Dermis blood vessel endothelial cell (primary cell): ENCODE results near the gene ZNF835. TPM values are rescaled to one million over a fixed set of nuclear protein-coding genes. Genes with fewer than 3 reads are reported as not detected.

Experiments
- DNase-seq: peaks from one replicate; pipeline ENCODE4 v3.0.0; 2010
- total RNA-seq: library from RNA; depleted of rRNA; stranded (reverse); fragments of >200 nt; gene quantifications from 2 replicates; pipeline ENCODE4 v1.2.3, GENCODE V29; 2014

ZNF835 gene
- total RNA-seq, 1 donor from 2014 or later = 0.68 TPM

DNA sequence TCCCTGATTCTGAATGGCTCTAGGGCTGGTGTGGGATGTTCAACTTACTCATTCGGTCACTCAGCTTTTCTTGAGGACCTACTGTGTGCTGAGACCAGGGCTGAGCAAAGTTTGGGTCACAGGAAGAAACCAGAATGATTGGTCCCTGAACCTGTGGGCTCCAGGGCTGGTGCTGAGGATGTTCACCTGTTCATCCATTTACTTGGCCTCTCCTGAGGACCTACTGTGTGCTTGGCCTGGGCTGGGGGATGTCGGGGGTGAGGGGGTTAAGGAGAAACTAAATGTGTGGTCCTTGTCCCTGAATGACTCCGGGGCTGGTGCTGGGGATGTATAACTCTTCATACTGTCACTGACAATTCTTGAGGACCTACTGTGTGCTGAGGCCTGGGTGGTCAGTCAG is 10.3 kb downstream of the ZNF835 start:
- DNase-seq = no peak

- no peak for DNase-seq
Observed at GRCh38 chr19:56660381-56661107, 11.0 kb downstream of the ZNF835 start.

DNA sequence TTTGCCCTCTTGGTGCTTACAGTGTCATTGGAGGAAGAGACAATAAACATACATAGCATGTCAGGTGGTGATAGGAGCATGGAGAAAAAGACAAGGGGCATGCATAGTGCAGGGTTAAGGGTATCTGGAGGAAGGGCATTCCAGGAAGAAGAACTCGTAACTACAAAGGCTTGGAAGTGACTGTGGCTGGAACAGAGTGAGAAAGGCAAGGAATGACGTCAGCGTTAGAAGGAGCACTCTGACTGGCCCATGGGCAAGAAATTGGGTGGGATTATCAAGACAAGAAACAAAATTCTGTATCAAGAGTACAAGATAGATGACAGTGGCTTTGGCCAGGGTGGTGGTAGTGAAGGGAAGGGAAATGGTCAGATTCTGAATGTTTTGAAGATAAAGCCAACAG is 17.4 kb downstream of the ZNF835 start:
- no peak for DNase-seq

DNA sequence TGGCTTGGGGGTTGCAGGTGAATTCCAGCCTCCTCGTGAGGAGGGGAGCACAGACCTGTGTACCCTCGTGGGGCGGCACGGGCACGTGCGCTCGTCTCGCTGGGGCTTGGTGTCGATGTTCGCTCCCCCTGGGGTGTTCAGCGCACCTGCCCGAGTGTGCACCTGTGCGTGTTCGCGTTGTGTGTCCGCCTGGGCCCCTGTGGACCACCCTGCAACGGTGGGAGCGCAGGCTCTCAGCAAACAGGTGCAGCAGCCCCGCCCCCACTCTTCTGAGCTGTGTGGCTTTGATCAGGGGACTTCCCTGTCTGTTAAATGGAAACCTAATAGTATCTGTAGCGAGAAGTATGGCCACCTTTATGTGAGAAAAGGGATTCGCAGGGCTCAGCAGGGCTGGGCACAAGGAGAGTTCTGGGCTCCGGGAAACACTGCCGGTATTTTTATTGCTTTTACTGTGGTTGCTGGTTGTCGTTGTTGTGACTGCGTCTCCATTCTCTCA is 28.0 kb downstream of the ZNF835 start:
- no peak for DNase-seq

DNA sequence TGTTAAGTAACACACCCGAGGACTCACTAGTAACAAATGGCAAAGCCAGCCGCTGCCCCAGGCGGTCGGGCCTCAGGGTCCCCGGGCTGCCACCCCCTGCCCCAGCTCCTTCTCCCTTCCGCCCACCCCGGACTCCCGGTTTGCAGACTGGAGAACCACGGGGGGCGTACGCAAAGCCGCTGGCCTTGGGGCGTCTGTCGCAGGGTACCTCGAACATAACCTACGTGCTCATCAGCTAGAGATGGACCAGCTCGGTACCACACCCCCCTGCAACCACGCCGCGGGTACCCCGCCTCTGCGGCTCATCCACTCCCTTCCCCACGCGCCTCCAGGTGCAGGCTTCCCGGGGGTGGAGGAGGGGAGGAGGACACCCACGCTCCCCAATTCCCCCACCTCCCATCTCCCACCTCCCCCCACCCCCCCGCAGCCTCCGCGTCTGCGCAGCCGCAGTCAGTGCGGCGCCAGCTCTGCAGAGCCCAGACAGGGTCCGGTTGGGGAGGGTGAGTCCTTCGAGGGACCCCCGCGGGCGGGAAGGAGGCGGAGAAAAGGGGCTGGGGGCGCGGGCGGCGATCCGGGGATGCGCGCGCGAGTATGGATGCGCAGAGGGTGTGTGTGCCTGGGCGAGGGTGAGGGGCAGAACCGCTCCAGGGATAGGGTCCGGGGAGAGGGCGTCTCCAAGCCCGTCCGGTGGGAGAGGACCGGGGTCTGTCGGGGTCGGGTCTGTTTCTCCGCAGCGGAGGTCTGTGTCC is 28.7 kb downstream of the ZNF835 start, which contains the start of gene SMIM17:
Gene SMIM17, plus strand, starts transcription at position 449 of the 749 bp plus-strand sequence. CDS start 2,509 bp downstream, outside the sequence.
- DNase-seq = no peak

GRCh38 chr19:56639217-56639616 is 32.3 kb downstream of the ZNF835 start:
- peak; percentile 38 for DNase-seq

DNA sequence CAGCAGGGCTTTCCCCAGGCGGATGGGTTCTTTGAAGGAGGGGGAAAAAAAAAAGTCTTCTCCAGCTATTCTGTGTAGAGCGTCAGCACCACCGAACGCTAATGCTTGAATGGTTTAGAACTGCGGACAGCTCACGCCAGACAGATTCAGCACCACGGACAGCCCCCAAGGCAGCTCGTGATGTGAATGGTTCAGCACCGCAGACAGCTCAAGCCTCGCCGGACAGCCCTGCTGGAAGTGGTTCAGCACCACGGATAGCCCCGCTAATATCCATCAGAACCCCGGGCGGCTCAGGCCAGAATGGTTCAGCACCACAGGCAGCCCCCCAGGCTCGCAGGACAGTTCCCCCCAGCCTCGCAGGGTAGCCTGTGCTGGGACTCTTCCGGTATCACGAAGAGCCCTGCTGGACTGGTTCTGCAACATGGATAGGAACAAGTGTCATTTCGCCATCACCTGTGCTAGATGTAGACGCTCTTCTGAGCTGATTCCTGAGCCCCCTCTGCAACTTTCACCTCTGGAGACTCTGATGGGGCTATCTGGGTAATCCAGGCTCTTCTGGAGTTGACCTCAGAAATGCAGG is 33.5 kb downstream of the ZNF835 start:
- peak; percentile 87 for DNase-seq

DNA sequence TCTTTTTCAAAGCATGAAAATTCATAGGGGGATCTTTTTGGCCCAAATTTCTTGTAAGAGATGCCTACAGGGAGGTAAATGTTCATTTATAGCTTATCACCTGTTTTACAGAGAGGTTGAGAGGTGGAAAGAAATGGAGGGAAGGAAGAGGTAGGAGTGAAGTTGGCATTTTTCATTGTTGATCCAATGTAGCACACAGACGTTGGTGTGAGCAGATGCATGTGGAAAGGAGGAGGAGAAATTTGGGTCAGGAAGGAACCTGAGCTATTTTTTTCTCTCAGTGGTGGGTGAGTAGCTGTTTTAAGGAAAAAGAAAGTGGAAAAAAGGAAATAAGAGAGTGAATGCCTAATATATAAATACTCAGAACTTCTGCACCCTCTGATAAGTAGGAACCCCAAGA is 38.5 kb downstream of the ZNF835 start:
- no peak for DNase-seq

- no peak for DNase-seq
Observed at GRCh38 chr19:56625708-56626107, 45.8 kb downstream of the ZNF835 start.

DNA sequence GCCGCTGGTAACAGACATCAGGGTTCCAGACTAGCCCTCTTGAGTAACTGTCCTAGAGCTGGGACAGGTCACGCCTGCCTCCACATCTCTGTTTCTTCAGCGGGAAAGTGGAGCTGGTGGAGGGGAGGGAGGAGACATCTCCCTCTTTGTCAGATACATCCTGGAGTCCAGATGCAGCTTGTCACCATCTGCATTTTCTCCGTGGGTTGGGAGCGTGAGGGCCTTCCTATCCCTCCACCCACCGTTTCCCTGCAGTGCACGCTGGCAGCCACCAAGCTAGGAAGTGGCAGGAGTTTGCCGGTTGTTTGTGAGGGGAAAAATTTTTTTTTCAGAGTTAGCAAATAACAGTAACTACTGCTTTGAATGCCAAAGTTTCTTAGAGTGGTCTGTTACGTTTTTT is 48.6 kb downstream of the ZNF835 start:
- no peak for DNase-seq

GRCh38 chr19:56622374-56622773 is 49.2 kb downstream of the ZNF835 start:
- DNase-seq = no peak

DNA sequence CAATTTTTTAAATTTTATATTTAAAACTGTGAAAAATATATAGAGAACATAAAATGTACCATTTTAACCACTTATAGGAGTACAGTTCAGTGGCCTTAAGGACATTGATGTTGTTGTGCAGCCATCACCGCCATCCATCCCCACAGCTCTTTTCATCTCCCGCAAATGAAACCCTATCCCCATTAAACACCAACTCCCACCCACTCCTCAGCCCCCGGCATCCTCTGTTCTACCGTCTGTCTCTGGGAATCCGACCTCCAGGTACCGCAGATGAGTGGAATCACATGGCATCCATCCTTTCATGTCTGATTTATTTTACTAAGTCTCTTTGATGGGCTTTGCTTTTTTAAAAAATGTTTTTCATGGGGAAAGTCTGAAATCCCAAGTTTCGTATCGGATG is 52.4 kb downstream of the ZNF835 start:
- no peak for DNase-seq

DNA sequence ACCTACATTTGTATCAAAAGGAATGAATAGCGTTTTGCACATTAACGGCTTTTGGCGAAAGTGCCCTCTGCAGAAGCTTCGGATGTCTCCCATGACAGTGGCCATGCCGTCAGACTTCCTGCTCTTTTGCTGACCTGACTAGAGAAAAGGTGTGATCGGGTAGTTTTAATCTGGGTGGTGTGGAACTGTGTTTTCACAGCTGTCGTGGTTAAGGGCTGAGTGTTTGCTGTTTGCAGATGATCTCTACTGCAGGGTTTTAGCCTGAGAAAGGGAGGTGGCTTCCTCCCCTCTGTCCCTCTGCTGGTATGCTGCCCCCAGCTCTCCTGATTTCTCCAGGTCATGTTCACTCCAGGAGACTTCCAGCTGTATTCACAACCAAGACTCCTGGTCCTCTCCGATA is 54.0 kb downstream of the ZNF835 start:
- DNase-seq = no peak

- peak; percentile 12 for DNase-seq
Observed at GRCh38 chr19:56613639-56614038, 57.9 kb downstream of the ZNF835 start.

GRCh38 chr19:56612737-56613136 is 58.8 kb downstream of the ZNF835 start:
- no peak for DNase-seq

Other genes with a start within 250 kb of the ZNF835 start
- gene ZNF667, start 194.4 kb downstream of the ZNF835 start, total RNA-seq = 2.7 and 3.1 TPM in 2 replicates
- 2.4 and 3.2 TPM in 2 replicates for gene ZNF471, start 163.9 kb downstream of the ZNF835 start, total RNA-seq
- 8.0 and 8.1 TPM in 2 replicates for gene ZFP28, start 132.8 kb downstream of the ZNF835 start, total RNA-seq
- gene ZNF470, start 104.3 kb downstream of the ZNF835 start, total RNA-seq = 4.1 and 5.2 TPM in 2 replicates
- 14.7 and 19.1 TPM in 2 replicates for gene ZNF71, start 76.5 kb downstream of the ZNF835 start, total RNA-seq
- gene SMIM17, start 28.6 kb downstream of the ZNF835 start, total RNA-seq = 0.17 and 0.33 TPM in 2 replicates
- 0.68 and 2.2 TPM in 2 replicates for gene PEG3, start 169.0 kb upstream of the ZNF835 start, total RNA-seq
- gene ZIM2, start 169.0 kb upstream of the ZNF835 start, total RNA-seq = not detected in 2 replicates